HepG2 (cell line): ENCODE measurements around the gene LRP1B. TPM values are rescaled to one million over a fixed set of nuclear protein-coding genes. Genes with fewer than 3 reads are reported as not detected.

ENCODE experiments used
- ATAC-seq: fragments of 200-7000 bp; cut with Tn5 transposase; 3 replicates; pipeline ENCODE4 v1.9.1; 2020; ENCODE audit warnings: mild to moderate bottlenecking, moderate library complexity
- BruUV-seq: library from RNA; stranded (reverse); fragments of 400-500 nt; replicated peaks from 2 replicates; lab custom pipeline; 2021; lab: Mats Ljungman, UMichigan
- CTCF ChIA-PET: fragments of 300-600 bp; formaldehyde crosslinking; extraction: SDS; loops from one replicate; lab custom pipeline; 2021; ENCODE audit warnings: low total read pairs, inconsistent platforms, low intra/inter-chr PET ratio; lab: Yijun Ruan, JAX
- POLR2A ChIA-PET: fragments of 350-600 bp; sonication (Branson Sonifier 250); formaldehyde crosslinking; loops from one replicate; lab custom pipeline; 2020; ENCODE audit warnings: antibody characterized with exemption, inconsistent platforms; lab: Yijun Ruan, JAX
- DNase-seq: peaks from one replicate; pipeline ENCODE4 v3.0.0-alpha.2; 2015; ENCODE audit warnings: low spot score
- FAIRE-seq: peaks from 3 replicates; lab custom pipeline; 2011; peaks lifted over from hg19 to GRCh38; lab: Jason Lieb, UNC
- H2AFZ ChIP-seq: one replicate; pipeline ENCODE4 v1.6.1; 2011; ENCODE audit warnings: low read length, inconsistent platforms
- H3K27ac ChIP-seq: fragments of 300-600 bp; 3 replicates; pipeline ENCODE4 v1.8.0; 2011; ENCODE audit warnings: mixed run types, mild to moderate bottlenecking, mixed read lengths, low read length, inconsistent platforms; ENCODE audit not compliant: insufficient read depth; ENCODE audit errors: extremely low read length
- H3K27me3 ChIP-seq, 2 experiments: fragments of 200-600 bp in 1 of 2; 2 replicates in 1 of 2; 3 replicates in 1 of 2; pipeline versions ENCODE4 v1.6.0 to v1.8.0; 2011; ENCODE audit warnings: low read length in 2 of 2, mild to moderate bottlenecking in 2 of 2, moderate library complexity in 2 of 2, inconsistent platforms in 1 of 2; ENCODE audit not compliant: insufficient read depth in 2 of 2, control insufficient read depth in 1 of 2
- H3K36me3 ChIP-seq, 2 experiments: fragments of 200-600 bp in 1 of 2; replicated peaks in 1 of 2; 2 replicates in 1 of 2; 3 replicates in 1 of 2; pipeline versions ENCODE4 v1.5.1 to v1.8.0; 2011; ENCODE audit warnings: low read length in 2 of 2, inconsistent platforms in 1 of 2; ENCODE audit not compliant: insufficient read depth in 2 of 2, control insufficient read depth in 1 of 2
- H3K4me1 ChIP-seq: 2 replicates; pipeline ENCODE4 v1.5.1; 2012; ENCODE audit warnings: low read length, inconsistent platforms; ENCODE audit not compliant: insufficient read depth
- H3K4me2 ChIP-seq: 2 replicates; pipeline ENCODE4 v1.6.0; 2011; ENCODE audit warnings: low read depth, low read length, inconsistent platforms
- H3K4me3 ChIP-seq, 3 experiments: fragments of 200-600 bp in 1 of 3; sonication (generic), shearing (Covaris generic) in 1 of 3; replicated peaks in 1 of 3; 2 replicates each; pipeline ENCODE4 v1.5.1; 2011 to 2016; ENCODE audit warnings: low read length in 3 of 3, inconsistent platforms in 2 of 3, low read depth in 2 of 3, mild to moderate bottlenecking in 2 of 3, control low read depth in 1 of 3, mixed read lengths in 1 of 3; ENCODE audit not compliant: insufficient read depth in 1 of 3
- H3K79me2 ChIP-seq: one replicate; pipeline ENCODE4 v1.6.1; 2011; ENCODE audit warnings: low read length, inconsistent platforms; ENCODE audit not compliant: insufficient read depth
- H3K9ac ChIP-seq: 2 replicates; pipeline ENCODE4 v1.6.0; 2011; ENCODE audit warnings: mild to moderate bottlenecking, low read depth, low read length, inconsistent platforms; ENCODE audit not compliant: insufficient read depth
- H3K9me3 ChIP-seq: 2 replicates; pipeline ENCODE4 v1.5.1; 2012; ENCODE audit warnings: mild to moderate bottlenecking, low read length
- H4K20me1 ChIP-seq: 2 replicates; pipeline ENCODE4 v1.6.0; 2011; ENCODE audit warnings: inconsistent platforms, mild to moderate bottlenecking, low read length, moderate library complexity; ENCODE audit not compliant: insufficient read depth
- CBFB ChIP-seq: sonication (generic); formaldehyde crosslinking; IDR thresholded peaks from 2 replicates; pipeline ENCODE4 v1.4.0; 2020; ENCODE audit warnings: missing genetic modification reagents
- FOXC1 ChIP-seq: sonication (generic); formaldehyde crosslinking; IDR thresholded peaks from 2 replicates; pipeline ENCODE4 v1.8.0; 2022; ENCODE audit warnings: mild to moderate bottlenecking, missing genetic modification reagents, borderline replicate concordance
- POLR2AphosphoS2 ChIP-seq: IDR thresholded peaks from 2 replicates; pipeline ENCODE4 v1.6.1; 2011; ENCODE audit warnings: low read depth, low read length, improper control_type of control experiment
- TCF12 ChIP-seq, 2 experiments: fragments of 450-650 bp in 1 of 2; sonication (generic) in 1 of 2; formaldehyde crosslinking in 1 of 2; IDR thresholded peaks; 2 replicates each; pipeline versions ENCODE4 v1.6.1 to v1.8.0; 2017 to 2022; ENCODE audit warnings: antibody characterized with exemption in 1 of 2, mild to moderate bottlenecking in 1 of 2, missing genetic modification reagents in 1 of 2, moderate library complexity in 1 of 2
- TCF7 ChIP-seq: sonication (generic); IDR thresholded peaks from 2 replicates; pipeline ENCODE4 v1.6.1; 2016; ENCODE audit warnings: antibody characterized with exemption, low read depth
- ZFP1 ChIP-seq: IDR thresholded peaks from 2 replicates; pipeline ENCODE4 v1.6.1; 2016
- ZNF101 ChIP-seq: sonication (generic); formaldehyde crosslinking; IDR thresholded peaks from 2 replicates; pipeline ENCODE4 v1.4.0; 2020; ENCODE audit warnings: mild to moderate bottlenecking, low read depth, missing genetic modification reagents, borderline replicate concordance
- ZNF556 ChIP-seq: sonication (generic); formaldehyde crosslinking; IDR thresholded peaks from 2 replicates; pipeline ENCODE4 v1.4.0; 2020; ENCODE audit warnings: mild to moderate bottlenecking, missing genetic modification reagents, borderline replicate concordance
- ZNF589 ChIP-seq: sonication (generic); formaldehyde crosslinking; conservative IDR thresholded peaks from 2 replicates; pipeline ENCODE4 v1.8.0; 2022; ENCODE audit warnings: mild to moderate bottlenecking, moderate library complexity, missing genetic modification reagents
- ZNF598 ChIP-seq: sonication (generic); formaldehyde crosslinking; IDR thresholded peaks from 2 replicates; pipeline ENCODE4 v1.5.1; 2020; ENCODE audit warnings: mild to moderate bottlenecking, missing genetic modification reagents, borderline replicate concordance
- WGBS: methylation state at CpG from one replicate; pipeline ENCODE4 v1.1.6; 2017; ENCODE audit warnings: low lambda C conversion rate; 5-methylcytosine and 5-hydroxymethylcytosine counted together
- in situ Hi-C: cut with HindIII; loops from 2 replicates; pipeline ENCODE4 v1.10.0; 2017; ENCODE audit warnings: low pct_unique_long_range_greater_than_20kb; ENCODE audit not compliant: extremely low pct_ligation_motif_present
- intact Hi-C: fragments of 100-400 bp; cut with micrococcal nuclease; formaldehyde crosslinking; loops from one replicate; pipeline ENCODE4 v1.10.0; 2022; ENCODE audit not compliant: unreplicated experiment
- polyA plus RNA-seq, 8 experiments: library from polyadenylated mRNA; depleted of rRNA in 3 of 8; stranded (reverse) in 7 of 8; unstranded in 1 of 8; fragments of >200 nt; fragmentation: Illumina TruSeq in 4 of 8; extraction: Trizol in 4 of 8; gene quantifications; 2 replicates each; pipeline versions ENCODE4 v1.2.1 to v1.2.3, GENCODE V29; 2011 to 2016; ENCODE audit warnings: low read depth in 4 of 8, missing spikeins in 1 of 8, mixed read lengths in 1 of 8; ENCODE audit not compliant: insufficient read depth in 1 of 8
- total RNA-seq, 5 experiments: library from RNA; depleted of rRNA; stranded (reverse); fragments of >200 nt; fragmentation: Illumina TruSeq; extraction: Trizol; gene quantifications; 2 replicates each; pipeline ENCODE4 v1.2.3, GENCODE V29; 2016; ENCODE audit warnings: low read depth in 1 of 5
- TF ChIP-seq, protein P1 (sequence below): sonication (generic); formaldehyde crosslinking; IDR thresholded peaks from 2 replicates; pipeline ENCODE4 v1.4.0; 2020; ENCODE audit warnings: low read depth, mild to moderate bottlenecking, missing genetic modification reagents
- TF ChIP-seq, protein P2 (sequence below): IDR thresholded peaks from 2 replicates; pipeline ENCODE4 v1.6.1; 2016; ENCODE audit warnings: missing compliant biosample characterization, missing genetic modification reagents, borderline replicate concordance

Gene LRP1B
- total and polyA plus RNA-seq, 2 of the 13 experiments (the other 11 are each of a cell fraction or from before 2014, with no cell fraction given), result 0.04 TPM; not detected in 1

DNA sequence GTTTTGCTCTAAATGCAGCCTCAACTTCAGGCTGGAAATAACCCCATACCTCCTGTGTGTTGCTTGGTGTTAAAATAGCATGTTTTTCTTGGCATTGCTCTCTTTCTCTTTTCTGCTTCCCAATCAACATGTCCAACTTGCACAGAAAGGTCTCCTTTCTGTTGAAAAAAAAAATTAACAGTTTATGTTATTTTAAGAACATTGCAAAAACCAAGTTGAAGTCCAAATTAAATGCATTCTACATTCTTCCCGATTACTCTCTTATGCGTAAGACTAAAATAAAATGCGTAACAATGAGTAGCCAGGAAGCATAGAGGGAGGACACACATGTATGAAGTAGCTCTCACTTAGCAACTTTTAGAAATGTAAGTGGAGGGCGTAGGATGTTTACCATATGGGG lies 1944.5 kb downstream of the LRP1B start (continued):
- no peak for TF ChIP-seq ZNF589
- no peak for TF ChIP-seq ZFP1 (CRISPR knock-in tag)
- TF ChIP-seq, protein P1, sequence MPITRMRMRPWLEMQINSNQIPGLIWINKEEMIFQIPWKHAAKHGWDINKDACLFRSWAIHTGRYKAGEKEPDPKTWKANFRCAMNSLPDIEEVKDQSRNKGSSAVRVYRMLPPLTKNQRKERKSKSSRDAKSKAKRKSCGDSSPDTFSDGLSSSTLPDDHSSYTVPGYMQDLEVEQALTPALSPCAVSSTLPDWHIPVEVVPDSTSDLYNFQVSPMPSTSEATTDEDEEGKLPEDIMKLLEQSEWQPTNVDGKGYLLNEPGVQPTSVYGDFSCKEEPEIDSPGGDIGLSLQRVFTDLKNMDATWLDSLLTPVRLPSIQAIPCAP (CRISPR knock-in tag), result no peak

DNA sequence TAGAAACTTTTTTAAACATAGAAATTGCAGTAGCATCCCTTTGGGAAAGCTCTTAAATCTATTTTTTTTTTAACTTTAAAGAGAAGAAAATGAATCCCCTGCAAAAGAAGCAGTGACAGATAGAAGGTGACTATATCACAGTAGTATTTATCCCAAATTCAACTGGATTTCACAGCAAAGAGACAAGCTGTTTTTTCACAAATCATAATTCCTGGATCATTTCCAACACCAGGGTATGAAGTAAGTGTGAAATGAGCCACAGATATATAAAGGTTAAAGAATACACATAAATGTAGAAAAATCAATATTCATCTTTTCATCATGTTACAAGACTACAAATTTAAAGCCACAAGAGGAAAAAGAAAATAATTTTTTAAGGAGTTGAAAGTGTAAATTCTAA lies 1945.7 kb downstream of the LRP1B start:
- POLR2A ChIA-PET, result no interaction called here
- DNase-seq (no peak), FAIRE-seq (no peak)
- Histone ChIP-seq H2AFZ (no peak overlapping the region), H3K9ac (no peak overlapping the region), H3K36me3 (no peaks in the 10 kb centered on the region), H3K4me3 (no peak overlapping the region), H4K20me1 (no peaks in the 10 kb centered on the region), H3K4me1 (no peaks in the 10 kb centered on the region)
- intact Hi-C loops, result no loop called here
- TF ChIP-seq ZNF556 (CRISPR knock-in tag), result no peak
- TF ChIP-seq TCF7, result no peak
- TF ChIP-seq, all 625 proteins: peak for 0
- H3K27me3 ChIP-seq, result no peaks in the 10 kb centered on the region
- CTCF ChIA-PET, result no interaction called here
- BruUV-seq, result no TSS peak
- in situ Hi-C loops, result no loop called here
- ATAC-seq, result no peak
- no peaks in the 10 kb centered on the region for H3K79me2 ChIP-seq
- H3K4me2 ChIP-seq, result no peak overlapping the region
- H3K9me3 ChIP-seq, result no peaks in the 10 kb centered on the region
- H3K27ac ChIP-seq, result no peak overlapping the region

DNA sequence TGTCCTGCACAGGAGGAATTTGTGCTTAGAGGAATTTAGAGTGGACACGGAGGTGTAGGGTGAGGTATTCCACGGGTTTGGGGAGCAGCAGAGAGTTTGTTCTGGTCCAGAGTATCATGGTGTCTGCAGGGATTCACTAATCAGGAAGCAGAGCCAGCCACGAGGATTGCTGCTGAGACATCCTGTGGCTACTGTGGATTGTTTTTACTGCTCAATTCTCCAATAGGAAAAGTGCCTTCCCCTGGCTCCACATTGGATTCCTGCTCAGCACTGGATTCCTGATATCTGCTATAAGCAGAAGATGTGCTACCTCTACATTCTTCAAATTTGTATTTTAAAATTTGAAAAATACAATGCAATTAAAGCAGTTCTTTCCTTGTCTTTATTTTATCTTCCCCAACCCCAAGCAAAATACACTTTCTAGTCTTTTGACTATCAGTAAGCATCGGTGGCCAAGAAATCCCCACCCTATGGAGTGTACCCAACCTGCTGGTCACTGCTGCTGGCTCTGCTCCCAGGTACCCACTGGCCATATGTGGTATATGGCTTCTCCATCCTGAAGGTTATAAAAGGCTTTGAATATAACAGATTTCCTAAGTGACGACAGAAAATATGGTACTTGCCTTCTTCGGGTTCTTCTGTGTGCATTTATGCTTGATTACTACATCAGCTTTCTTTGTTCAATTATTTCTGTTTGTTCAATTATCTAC lies 1947.6 kb downstream of the LRP1B start:
- Histone ChIP-seq H3K9me3 (no peaks in the 10 kb centered on the region), H3K9ac (no peak overlapping the region), H3K36me3 (no peaks in the 10 kb centered on the region), H3K27ac (no peak overlapping the region), H3K4me2 (no peak overlapping the region), H4K20me1 (no peaks in the 10 kb centered on the region), H3K79me2 (no peaks in the 10 kb centered on the region), H2AFZ (no peak overlapping the region), H3K4me3 (no peak overlapping the region), H3K4me1 (no peaks in the 10 kb centered on the region)
- no peak for ATAC-seq
- no peak for DNase-seq
- BruUV-seq, result no TSS peak
- CTCF ChIA-PET, result no interaction called here
- in situ Hi-C loops, result no loop called here
- FAIRE-seq, result no peak
- intact Hi-C loops, result no loop called here
- 3% methylated on average over 6 of the region's 6 CpGs for WGBS
- TF ChIP-seq POLR2AphosphoS2 (no peak), ZNF598 (no peak), CBFB (CRISPR knock-in tag) (no peak), ZNF101 (CRISPR knock-in tag) (no peak), TCF12 (IDR thresholded peaks at IDR 0.05) (no peak), TCF12 (CRISPR knock-in tag; IDR thresholded peaks at IDR 0.05) (no peak), FOXC1 (CRISPR knock-in tag) (no peak)
- TF ChIP-seq, protein P2, sequence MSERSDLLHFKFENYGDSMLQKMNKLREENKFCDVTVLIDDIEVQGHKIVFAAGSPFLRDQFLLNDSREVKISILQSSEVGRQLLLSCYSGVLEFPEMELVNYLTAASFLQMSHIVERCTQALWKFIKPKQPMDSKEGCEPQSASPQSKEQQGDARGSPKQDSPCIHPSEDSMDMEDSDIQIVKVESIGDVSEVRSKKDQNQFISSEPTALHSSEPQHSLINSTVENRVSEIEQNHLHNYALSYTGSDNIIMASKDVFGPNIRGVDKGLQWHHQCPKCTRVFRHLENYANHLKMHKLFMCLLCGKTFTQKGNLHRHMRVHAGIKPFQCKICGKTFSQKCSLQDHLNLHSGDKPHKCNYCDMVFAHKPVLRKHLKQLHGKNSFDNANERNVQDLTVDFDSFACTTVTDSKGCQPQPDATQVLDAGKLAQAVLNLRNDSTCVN, result no peak
- TF ChIP-seq, all 625 proteins: peak for 0
- POLR2A ChIA-PET, result no interaction called here
- no peaks in the 10 kb centered on the region for H3K27me3 ChIP-seq
